ENCODE results near the gene PTRH1.

DNA sequence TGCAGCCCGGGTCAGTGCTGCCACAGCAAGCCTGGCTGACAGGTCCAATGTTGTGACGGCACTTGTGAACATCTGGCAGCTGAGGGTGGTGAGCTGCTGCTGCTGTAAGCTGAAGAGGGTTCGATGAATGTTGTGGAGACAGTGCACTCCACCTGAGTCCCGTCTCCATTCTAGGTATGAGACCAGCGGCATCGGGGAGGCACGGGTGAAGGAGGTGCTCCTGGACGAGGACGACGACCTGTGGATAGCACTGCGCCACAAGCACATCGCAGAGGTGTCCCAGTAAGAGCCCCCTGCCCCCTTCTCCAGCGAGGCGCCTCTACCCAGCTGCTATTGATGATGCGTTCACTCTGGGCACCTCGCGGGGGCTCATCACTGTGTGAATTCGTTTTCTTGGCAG, 47.6 kb downstream of the PTRH1 start:
- TF ChIP-seq ZNF138 (CRISPR knock-in tag; IDR thresholded peaks at IDR 0.05; ENCODE audit: low read depth), result no peak
- TF ChIP-seq SMARCC2 (IDR thresholded peaks at IDR 0.05), result no peak
- no peak for TF ChIP-seq CTCF (CRISPR knock-in tag; IDR thresholded peaks at IDR 0.05)
- TF ChIP-seq BRCA1 (CRISPR knock-in tag; IDR thresholded peaks at IDR 0.05), result no peak
- no peak for TF ChIP-seq MED1 (CRISPR knock-in tag; IDR thresholded peaks at IDR 0.05)
- TF ChIP-seq KMT2A (CRISPR knock-in tag; IDR thresholded peaks at IDR 0.05), result no peak
- no peak for TF ChIP-seq MYNN (CRISPR knock-in tag; IDR thresholded peaks at IDR 0.05; ENCODE audit: low read depth)
- no peak for TF ChIP-seq ZNF841 (CRISPR knock-in tag; IDR thresholded peaks at IDR 0.05; ENCODE audit: borderline replicate concordance)
- TF ChIP-seq ETV5 (CRISPR knock-in tag; IDR thresholded peaks at IDR 0.05; ENCODE audit: borderline replicate concordance), result no peak
- no peak for TF ChIP-seq MEF2D (CRISPR knock-in tag; IDR thresholded peaks at IDR 0.05)
- no peak for TF ChIP-seq SUZ12 (IDR thresholded peaks at IDR 0.05; ENCODE audit: low read depth, low read length)
- no peak for TF ChIP-seq EZH2 (conservative IDR thresholded peaks at IDR 0.05; ENCODE audit: low read depth, low read length)
- no peak for TF ChIP-seq U2AF2 (IDR thresholded peaks at IDR 0.05; ENCODE audit: low read depth, low read length)
